EH (cell line): ENCODE data around the gene VIP.

Source experiments
- DNase-seq: peaks from one replicate; pipeline ENCODE4 v3.0.0-alpha.2; 2015; ENCODE audit warnings: low read depth

Gene VIP

GRCh38 chr6:152783217-152783878 is 32.8 kb downstream of the VIP start:
- DNase-seq: no peak

GRCh38 chr6:152794696-152795095 is 44.1 kb downstream of the VIP start:
- no peak for DNase-seq

DNA sequence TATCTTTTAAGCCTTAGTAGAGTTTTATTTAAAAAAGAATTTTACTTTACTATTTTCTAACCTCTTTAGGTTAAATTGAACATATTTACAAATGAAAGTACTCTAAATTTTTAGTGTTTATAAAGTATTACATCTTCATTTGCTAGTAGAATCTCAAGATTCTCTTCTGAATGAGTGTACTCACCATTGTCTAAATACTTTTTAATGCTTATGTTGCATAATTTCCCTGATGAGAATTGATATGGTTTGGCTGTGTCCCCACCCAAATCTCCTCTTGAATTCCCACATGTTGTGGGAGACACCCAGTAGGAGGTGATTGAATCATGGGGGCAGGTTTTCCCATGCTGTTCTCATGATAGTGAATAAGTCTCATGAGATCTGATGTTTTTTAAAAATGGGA is 53.6 kb downstream of the VIP start:
- DNase-seq: no peak
